Kidney epithelial cell (primary cell): Measurements from ENCODE around the gene TLCD5. TPM values are rescaled to one million over a fixed set of nuclear protein-coding genes. Genes with fewer than 3 reads are reported as not detected.

ENCODE experiments used
- DNase-seq: peaks from one replicate; pipeline ENCODE4 v3.0.0-alpha.2; 2010; ENCODE audit warnings: low read depth
- H3K27me3 ChIP-seq: 2 replicates; pipeline ENCODE4 v1.6.0; 2011; ENCODE audit warnings: low read length; ENCODE audit not compliant: control insufficient read depth, insufficient read depth
- H3K36me3 ChIP-seq: 2 replicates; pipeline ENCODE4 v1.5.1; 2011; ENCODE audit warnings: low read length; ENCODE audit not compliant: control insufficient read depth, insufficient read depth
- H3K4me3 ChIP-seq: 2 replicates; pipeline ENCODE4 v1.5.1; 2011; ENCODE audit warnings: low read depth, mild to moderate bottlenecking, control low read depth, low read length
- total RNA-seq: library from RNA; depleted of rRNA; stranded (reverse); fragments of >200 nt; gene quantifications from 2 replicates; pipeline ENCODE4 v1.2.3, GENCODE V29; 2015
- TF ChIP-seq, protein P1 (sequence below): IDR thresholded peaks from 2 replicates; pipeline ENCODE4 v1.5.1; 2011; ENCODE audit warnings: mild to moderate bottlenecking, moderate library complexity, low read length, control low read depth, inconsistent platforms; ENCODE audit not compliant: insufficient read depth, poor library complexity, severe bottlenecking

The TLCD5 gene
- total RNA-seq, 1 donor from 2014 or later = 9.3 TPM

GRCh38 chr11:120303004-120303637 is 22.0 kb upstream of the TLCD5 start:
- TF ChIP-seq, protein P1, sequence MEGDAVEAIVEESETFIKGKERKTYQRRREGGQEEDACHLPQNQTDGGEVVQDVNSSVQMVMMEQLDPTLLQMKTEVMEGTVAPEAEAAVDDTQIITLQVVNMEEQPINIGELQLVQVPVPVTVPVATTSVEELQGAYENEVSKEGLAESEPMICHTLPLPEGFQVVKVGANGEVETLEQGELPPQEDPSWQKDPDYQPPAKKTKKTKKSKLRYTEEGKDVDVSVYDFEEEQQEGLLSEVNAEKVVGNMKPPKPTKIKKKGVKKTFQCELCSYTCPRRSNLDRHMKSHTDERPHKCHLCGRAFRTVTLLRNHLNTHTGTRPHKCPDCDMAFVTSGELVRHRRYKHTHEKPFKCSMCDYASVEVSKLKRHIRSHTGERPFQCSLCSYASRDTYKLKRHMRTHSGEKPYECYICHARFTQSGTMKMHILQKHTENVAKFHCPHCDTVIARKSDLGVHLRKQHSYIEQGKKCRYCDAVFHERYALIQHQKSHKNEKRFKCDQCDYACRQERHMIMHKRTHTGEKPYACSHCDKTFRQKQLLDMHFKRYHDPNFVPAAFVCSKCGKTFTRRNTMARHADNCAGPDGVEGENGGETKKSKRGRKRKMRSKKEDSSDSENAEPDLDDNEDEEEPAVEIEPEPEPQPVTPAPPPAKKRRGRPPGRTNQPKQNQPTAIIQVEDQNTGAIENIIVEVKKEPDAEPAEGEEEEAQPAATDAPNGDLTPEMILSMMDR = peak; percentile 70
- Histone ChIP-seq H3K36me3 (no peaks in the 10 kb centered on the region), H3K4me3 (no peak overlapping the region), H3K27me3 (no peaks in the 10 kb centered on the region)
- no peak for DNase-seq

DNA sequence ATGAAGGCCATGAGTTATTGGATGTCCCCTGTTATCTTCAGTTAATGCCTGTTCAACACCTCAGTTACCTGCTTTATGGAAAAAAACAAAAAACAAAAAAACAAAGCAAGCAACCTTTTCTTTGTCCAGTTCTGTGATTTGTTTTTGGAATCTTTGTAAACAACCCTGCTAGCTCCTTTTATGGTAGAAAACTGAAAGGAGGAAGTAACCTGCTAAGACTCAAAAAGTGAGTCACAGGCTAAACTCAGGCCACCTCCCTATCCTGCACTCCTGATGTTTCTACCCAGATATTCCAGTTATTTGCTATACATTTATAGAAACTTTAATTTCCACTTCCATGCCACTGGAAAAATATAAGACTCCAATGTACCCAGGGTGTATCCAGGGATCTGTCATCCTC is 20.6 kb upstream of the TLCD5 start:
- no peak for DNase-seq
- H3K36me3 ChIP-seq = no peaks in the 10 kb centered on the region
- TF ChIP-seq, protein P1 = no peak
- no peak overlapping the region for H3K4me3 ChIP-seq
- H3K27me3 ChIP-seq = no peaks in the 10 kb centered on the region

GRCh38 chr11:120305286-120305685 is 19.8 kb upstream of the TLCD5 start:
- TF ChIP-seq, protein P1 = no peak
- Histone ChIP-seq H3K4me3 (no peak overlapping the region), H3K27me3 (no peaks in the 10 kb centered on the region), H3K36me3 (no peaks in the 10 kb centered on the region)
- no peak for DNase-seq

DNA sequence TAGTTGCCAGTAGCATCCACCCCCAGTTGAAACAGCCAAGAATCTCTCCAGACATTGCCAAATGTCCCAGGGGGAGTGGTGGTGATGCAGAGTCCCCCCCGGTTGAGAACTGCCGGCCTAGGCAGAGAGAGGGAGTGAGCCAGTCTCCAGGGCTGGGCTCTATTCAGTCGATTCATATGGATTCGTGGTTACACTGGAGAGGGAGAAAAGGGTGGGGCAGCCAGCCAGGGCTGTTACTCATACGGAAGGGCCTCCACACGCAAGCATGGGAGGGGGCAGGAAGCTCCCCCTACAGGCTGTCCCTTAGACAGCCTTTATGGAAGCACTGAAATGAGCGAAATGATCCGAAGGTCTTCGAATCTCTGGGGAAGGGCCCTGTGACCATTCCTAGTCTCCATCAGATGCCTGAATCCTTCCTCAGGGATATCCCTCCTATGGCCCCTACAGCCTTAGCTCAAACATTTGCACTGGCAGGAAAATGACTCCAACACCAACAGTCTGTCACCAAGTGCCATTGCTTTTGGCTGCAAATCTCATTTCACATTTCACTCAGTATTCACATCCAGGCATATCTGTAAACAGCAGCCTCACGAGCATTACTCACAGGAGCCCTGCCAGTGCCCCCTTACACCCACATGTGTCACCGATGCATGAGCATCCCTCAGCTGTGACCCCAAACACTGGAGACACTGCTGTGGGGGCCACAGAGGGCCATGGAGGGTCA is 18.4 kb upstream of the TLCD5 start:
- DNase-seq = no peak
- H3K36me3 ChIP-seq = no peaks in the 10 kb centered on the region
- H3K4me3 ChIP-seq = no peak overlapping the region
- H3K27me3 ChIP-seq = no peaks in the 10 kb centered on the region
- TF ChIP-seq, protein P1 = peak; percentile 63

DNA sequence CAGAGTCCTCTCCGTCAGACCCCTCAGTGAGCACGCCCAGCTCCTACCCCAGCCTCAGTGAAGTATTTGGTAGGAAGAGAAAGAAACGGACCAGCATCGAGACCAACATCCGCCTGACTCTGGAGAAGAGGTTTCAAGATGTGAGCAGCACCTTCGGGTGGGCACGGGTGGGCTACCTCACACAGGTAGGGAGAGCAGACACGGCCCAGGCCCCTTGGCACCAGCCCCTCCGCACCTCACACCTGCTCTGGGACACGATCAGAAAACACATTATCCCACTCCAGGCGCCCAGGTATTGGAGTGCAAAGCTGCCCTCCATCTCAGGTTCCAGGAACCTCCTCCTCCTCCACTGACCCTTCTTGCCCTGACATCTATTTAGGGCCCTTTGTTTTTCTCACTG is 17.6 kb upstream of the TLCD5 start:
- no peak for DNase-seq

More for the DNA sequence above, 17.6 kb upstream of the TLCD5 start:
- no peaks in the 10 kb centered on the region for H3K36me3 ChIP-seq
- H3K27me3 ChIP-seq = no peaks in the 10 kb centered on the region
- TF ChIP-seq, protein P1 = no peak
- H3K4me3 ChIP-seq = no peak overlapping the region
